DOHH2 (cell line): ENCODE measurements around the gene NUP210.

Experiments used
- H3F3A ChIP-seq: fragments of 200-600 bp; sonication (generic), shearing (Covaris generic); 2 replicates; pipeline ENCODE4 v1.6.0; 2016; ENCODE audit warnings: antibody characterized with exemption, mild to moderate bottlenecking; ENCODE audit not compliant: control insufficient read depth, insufficient read depth
- H3K27ac ChIP-seq: fragments of 200-600 bp; sonication (generic); 2 replicates; pipeline ENCODE4 v1.5.1; 2014; ENCODE audit warnings: low read depth, mild to moderate bottlenecking, low read length, moderate library complexity
- H3K27me3 ChIP-seq: fragments of 200-600 bp; sonication (generic); 2 replicates; pipeline ENCODE4 v1.6.1; 2014; ENCODE audit warnings: mild to moderate bottlenecking, low read length, mixed read lengths; ENCODE audit not compliant: control insufficient read depth
- H3K36me3 ChIP-seq: fragments of 200-600 bp; sonication (generic); 2 replicates; pipeline ENCODE4 v1.6.1; 2014; ENCODE audit warnings: mild to moderate bottlenecking, low read length, moderate library complexity, mixed read lengths; ENCODE audit not compliant: control insufficient read depth
- H3K4me1 ChIP-seq: fragments of 200-600 bp; sonication (generic); 2 replicates; pipeline ENCODE4 v1.6.1; 2014; ENCODE audit warnings: mild to moderate bottlenecking, low read length, mixed read lengths; ENCODE audit not compliant: control insufficient read depth
- H3K4me2 ChIP-seq: fragments of 200-600 bp; sonication (generic); 2 replicates; pipeline ENCODE4 v1.6.0; 2014; ENCODE audit warnings: mild to moderate bottlenecking, low read length, moderate library complexity
- H3K4me3 ChIP-seq: fragments of 200-600 bp; sonication (generic); 2 replicates; pipeline ENCODE4 v1.5.1; 2014; ENCODE audit warnings: mild to moderate bottlenecking, low read length, mixed read lengths
- H3K79me2 ChIP-seq: fragments of 200-600 bp; sonication (generic); 2 replicates; pipeline ENCODE4 v1.6.1; 2014; ENCODE audit warnings: mild to moderate bottlenecking, low read length, mixed read lengths; ENCODE audit not compliant: control insufficient read depth
- H3K9me2 ChIP-seq: fragments of 200-600 bp; sonication (generic); replicated peaks from 2 replicates; pipeline ENCODE4 v1.6.1; 2014; ENCODE audit warnings: mild to moderate bottlenecking, low read length, mixed read lengths; ENCODE audit not compliant: control insufficient read depth
- H3K9me3 ChIP-seq: fragments of 200-600 bp; sonication (generic); 2 replicates; pipeline ENCODE4 v1.6.1; 2014; ENCODE audit warnings: antibody characterized with exemption, low read length, mixed read lengths; ENCODE audit not compliant: control insufficient read depth, insufficient read depth
- H4K20me1 ChIP-seq: fragments of 200-600 bp; sonication (generic); 2 replicates; pipeline ENCODE4 v1.6.0; 2014; ENCODE audit warnings: low read depth, mild to moderate bottlenecking, antibody characterized with exemption, low read length, moderate library complexity; ENCODE audit not compliant: control insufficient read depth, insufficient read depth
- CTCF ChIP-seq: fragments of 200-600 bp; sonication (generic); IDR thresholded peaks from one replicate; pipeline ENCODE4 v1.5.1; 2014; ENCODE audit warnings: antibody characterized with exemption, mild to moderate bottlenecking, low read depth, low read length; ENCODE audit not compliant: poor library complexity, severe bottlenecking
- EZH2phosphoT487 ChIP-seq: fragments of 200-600 bp; sonication (generic); IDR thresholded peaks from 2 replicates; pipeline ENCODE4 v1.6.1; 2017; ENCODE audit warnings: borderline replicate concordance, mild to moderate bottlenecking, antibody characterized with exemption, low read length, moderate library complexity, mixed read lengths

NUP210 gene

GRCh38 chr3:13352621-13353131, 67.4 kb downstream of the NUP210 start:
- Histone ChIP-seq H3K9me3 (no peaks in the 10 kb centered on the region), H3K4me1 (peaks cover 46% of the 10 kb centered on the region), H3K9me2 (no peaks in the 10 kb centered on the region), H3F3A (no peaks in the 10 kb centered on the region), H3K4me3 (no peak overlapping the region), H3K27ac (no peak overlapping the region), H3K79me2 (no peaks in the 10 kb centered on the region), H3K4me2 (no peak overlapping the region), H3K27me3 (no peaks in the 10 kb centered on the region), H3K36me3 (peaks cover 95% of the 10 kb centered on the region), H4K20me1 (0 out of 2 replicates have a peak, but pooled peaks cover 9% of the 10 kb centered on the region)
- no peak for TF ChIP-seq EZH2phosphoT487

- no peak overlapping the region for H3K4me3 ChIP-seq
- no peaks in the 10 kb centered on the region for H3K27me3 ChIP-seq
- no peak overlapping the region for H3K4me2 ChIP-seq
- peaks cover 97% of the 10 kb centered on the region for H3K36me3 ChIP-seq
- no peak overlapping the region for H3K27ac ChIP-seq
- H4K20me1 ChIP-seq, result 0 out of 2 replicates have a peak, but pooled peaks cover 4% of the 10 kb centered on the region
- peaks cover 60% of the 10 kb centered on the region for H3K4me1 ChIP-seq
- TF ChIP-seq EZH2phosphoT487 (no peak), CTCF (no peak)
- H3K9me2 ChIP-seq, result no peaks in the 10 kb centered on the region
- no peaks in the 10 kb centered on the region for H3F3A ChIP-seq
- no peaks in the 10 kb centered on the region for H3K79me2 ChIP-seq
- no peaks in the 10 kb centered on the region for H3K9me3 ChIP-seq
These were observed 70.3 kb downstream of the NUP210 start for GRCh38 chr3:13349823-13350222.

- no peaks in the 10 kb centered on the region for H3K79me2 ChIP-seq
- H3K27ac ChIP-seq, result no peak overlapping the region
- no peak overlapping the region for H3K4me3 ChIP-seq
- H4K20me1 ChIP-seq, result no peaks in the 10 kb centered on the region
- H3K9me2 ChIP-seq, result no peaks in the 10 kb centered on the region
- H3K9me3 ChIP-seq, result no peaks in the 10 kb centered on the region
- H3K36me3 ChIP-seq, result peaks cover 95% of the 10 kb centered on the region
- H3K4me1 ChIP-seq, result peaks cover 56% of the 10 kb centered on the region
- H3K4me2 ChIP-seq, result no peak overlapping the region
- TF ChIP-seq CTCF, result no peak
- TF ChIP-seq EZH2phosphoT487, result no peak
- no peaks in the 10 kb centered on the region for H3K27me3 ChIP-seq
- no peaks in the 10 kb centered on the region for H3F3A ChIP-seq
These were observed 71.3 kb downstream of the NUP210 start for GRCh38 chr3:13348661-13349396.

- peaks cover 94% of the 10 kb centered on the region for H3K36me3 ChIP-seq
- H3K9me2 ChIP-seq, result no peaks in the 10 kb centered on the region
- H3K4me1 ChIP-seq, result peaks cover 56% of the 10 kb centered on the region
- no peaks in the 10 kb centered on the region for H4K20me1 ChIP-seq
- no peak overlapping the region for H3K27ac ChIP-seq
- H3K79me2 ChIP-seq, result no peaks in the 10 kb centered on the region
- H3K27me3 ChIP-seq, result no peaks in the 10 kb centered on the region
- H3F3A ChIP-seq, result no peaks in the 10 kb centered on the region
- H3K4me3 ChIP-seq, result no peak overlapping the region
- no peak for TF ChIP-seq EZH2phosphoT487
- TF ChIP-seq CTCF, result no peak
- no peak overlapping the region for H3K4me2 ChIP-seq
- H3K9me3 ChIP-seq, result no peaks in the 10 kb centered on the region
These were observed 72.0 kb downstream of the NUP210 start for GRCh38 chr3:13348100-13348499.
